ENCODE measurements around the gene PIK3R5. TPM values are rescaled to one million over a fixed set of nuclear protein-coding genes. Genes with fewer than 3 reads are reported as not detected.

PIK3R5 gene
- total and polyA plus RNA-seq, 5 donors = 2.0 to 5.2 (median 4.9) TPM

DNA sequence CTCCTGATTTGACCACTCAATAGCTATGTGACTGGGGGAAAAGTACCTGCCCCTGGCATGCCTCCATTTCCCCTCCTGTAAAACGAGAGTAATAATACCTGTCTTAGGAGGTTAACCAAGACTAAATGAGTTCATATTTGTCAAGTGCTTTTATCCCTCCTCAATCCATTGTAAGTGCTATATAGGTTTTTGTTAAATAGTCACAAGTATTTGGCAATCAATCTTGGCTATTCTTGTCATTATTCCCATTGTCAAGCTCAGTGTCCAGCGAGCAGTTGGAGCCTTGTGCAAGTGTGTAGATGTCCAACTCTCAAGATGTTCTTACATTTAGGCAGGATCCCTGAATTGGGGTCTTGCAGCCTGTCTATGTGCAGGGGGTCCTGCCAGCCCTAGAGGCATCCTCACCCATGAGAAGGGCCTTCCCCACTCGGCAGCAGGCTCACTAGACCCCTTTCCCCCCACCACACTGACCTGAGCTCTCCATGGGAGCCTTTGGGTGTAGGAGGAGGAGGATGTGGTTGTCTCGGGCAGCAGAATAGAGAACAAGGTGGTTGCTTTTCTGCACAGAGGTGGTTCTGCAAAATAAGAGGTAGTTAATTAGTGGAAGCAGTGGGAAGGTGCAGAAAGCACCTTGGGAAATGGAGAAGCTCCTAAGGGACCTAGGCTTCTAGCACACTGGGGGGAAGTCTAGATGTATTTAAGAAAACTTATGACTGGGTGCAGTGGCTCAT is 116.0 kb downstream of the PIK3R5 start:
- intact Hi-C loops (cut with DNase I) = no loop called here

GRCh38 chr17:8847891-8848290 is 117.6 kb downstream of the PIK3R5 start:
- Histone ChIP-seq H3K27ac (ENCODE audit: low read length) (peak overlapping the region; percentile 96), H3K27me3 (ENCODE audit: control insufficient read depth, insufficient read depth) (no peaks in the 10 kb centered on the region), H3K9me3 (ENCODE audit: control insufficient read depth, low read length) (no peaks in the 10 kb centered on the region), H3K4me1 (ENCODE audit: control insufficient read depth, insufficient read depth, low read length) (no peaks in the 10 kb centered on the region), H3K4me3 (ENCODE audit: low read length) (no peak overlapping the region)
- intact Hi-C loops (cut with DNase I) = no loop called here
- DNase-seq (no peak), ATAC-seq (peak; percentile 78)
- 67% methylated on average over 2 of the region's 2 CpGs for WGBS

More for the DNA sequence above, 116.0 kb downstream of the PIK3R5 start:
- H3K27me3 ChIP-seq (ENCODE audit: control insufficient read depth, insufficient read depth) = no peaks in the 10 kb centered on the region
- H3K27ac ChIP-seq (ENCODE audit: low read length) = no peak overlapping the region
- no peak overlapping the region for H3K4me3 ChIP-seq (ENCODE audit: low read length)
- H3K4me1 ChIP-seq (ENCODE audit: control insufficient read depth, insufficient read depth, low read length) = no peaks in the 10 kb centered on the region
- no peaks in the 10 kb centered on the region for H3K9me3 ChIP-seq (ENCODE audit: control insufficient read depth, low read length)
- DNase-seq (no peak), ATAC-seq (no peak)
- 88% methylated on average over 4 of the region's 4 CpGs for WGBS

GRCh38 chr17:8846768-8847211 is 118.7 kb downstream of the PIK3R5 start:
- DNase-seq = no peak
- intact Hi-C loops (cut with DNase I) = no loop called here
- Histone ChIP-seq H3K4me1 (ENCODE audit: control insufficient read depth, insufficient read depth, low read length) (no peaks in the 10 kb centered on the region), H3K4me3 (ENCODE audit: low read length) (no peak overlapping the region), H3K27me3 (ENCODE audit: control insufficient read depth, insufficient read depth) (no peaks in the 10 kb centered on the region), H3K27ac (ENCODE audit: low read length) (peak overlapping the region; percentile 96), H3K9me3 (ENCODE audit: control insufficient read depth, low read length) (no peaks in the 10 kb centered on the region)
- ATAC-seq = peak; percentile 91 to 93

GRCh38 chr17:8844229-8845218 is 121.0 kb downstream of the PIK3R5 start:
- ATAC-seq = no peak
- intact Hi-C loops (cut with DNase I) = no loop called here
- DNase-seq = no peak
- no peaks in the 10 kb centered on the region for H3K4me1 ChIP-seq (ENCODE audit: control insufficient read depth, insufficient read depth, low read length)
- 85% methylated on average over 9 of the region's 9 CpGs for WGBS
- H3K9me3 ChIP-seq (ENCODE audit: control insufficient read depth, low read length) = no peaks in the 10 kb centered on the region
- no peak overlapping the region for H3K4me3 ChIP-seq (ENCODE audit: low read length)
- no peaks in the 10 kb centered on the region for H3K27me3 ChIP-seq (ENCODE audit: control insufficient read depth, insufficient read depth)
- no peak overlapping the region for H3K27ac ChIP-seq (ENCODE audit: low read length)

GRCh38 chr17:8843344-8843743 is 122.2 kb downstream of the PIK3R5 start:
- ATAC-seq = no peak
- Histone ChIP-seq H3K9me3 (ENCODE audit: control insufficient read depth, low read length) (no peaks in the 10 kb centered on the region), H3K4me3 (ENCODE audit: low read length) (no peak overlapping the region), H3K4me1 (ENCODE audit: control insufficient read depth, insufficient read depth, low read length) (no peaks in the 10 kb centered on the region), H3K27me3 (ENCODE audit: control insufficient read depth, insufficient read depth) (no peaks in the 10 kb centered on the region), H3K27ac (ENCODE audit: low read length) (no peak overlapping the region)
- intact Hi-C loops (cut with DNase I) = no loop called here
- DNase-seq = no peak
- 33% methylated on average over 2 of the region's 2 CpGs for WGBS

DNA sequence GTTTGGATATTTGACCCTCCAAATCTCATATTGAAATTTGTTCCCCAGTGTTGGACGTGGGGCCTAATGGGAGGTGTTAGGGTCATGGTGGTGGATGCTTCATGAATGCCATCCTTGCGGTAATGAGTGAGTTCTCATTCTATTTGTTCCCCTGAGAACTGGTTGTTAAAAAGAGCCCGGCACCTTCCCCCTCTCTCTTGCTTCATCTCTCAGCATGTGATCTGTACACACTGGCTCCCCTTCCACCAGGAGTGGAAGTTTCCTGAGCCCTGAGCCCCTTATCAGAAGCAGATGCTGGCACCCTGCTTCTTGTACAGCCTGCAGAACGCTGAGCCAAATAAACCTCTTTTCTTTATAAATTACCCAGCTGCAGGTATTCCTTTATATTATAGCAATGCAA is 123.7 kb downstream of the PIK3R5 start:
- H3K4me1 ChIP-seq (ENCODE audit: control insufficient read depth, insufficient read depth, low read length) = no peaks in the 10 kb centered on the region
- H3K27ac ChIP-seq (ENCODE audit: low read length) = no peak overlapping the region
- H3K27me3 ChIP-seq (ENCODE audit: control insufficient read depth, insufficient read depth) = no peaks in the 10 kb centered on the region
- WGBS = 83% methylated on average over 4 of the region's 4 CpGs
- no peak overlapping the region for H3K4me3 ChIP-seq (ENCODE audit: low read length)
- DNase-seq = no peak
- intact Hi-C loops (cut with DNase I) = no loop called here
- no peak for ATAC-seq
- H3K9me3 ChIP-seq (ENCODE audit: control insufficient read depth, low read length) = no peaks in the 10 kb centered on the region

- Histone ChIP-seq H3K9me3 (ENCODE audit: control insufficient read depth, low read length) (no peaks in the 10 kb centered on the region), H3K27me3 (ENCODE audit: control insufficient read depth, insufficient read depth) (no peaks in the 10 kb centered on the region), H3K4me1 (ENCODE audit: control insufficient read depth, insufficient read depth, low read length) (no peaks in the 10 kb centered on the region), H3K4me3 (ENCODE audit: low read length) (no peak overlapping the region), H3K27ac (ENCODE audit: low read length) (no peak overlapping the region)
- intact Hi-C loops (cut with DNase I) = no loop called here
- ATAC-seq = no peak
- DNase-seq = no peak
- WGBS = 69% methylated on average over 11 of the region's 11 CpGs
Observed at GRCh38 chr17:8839410-8839935, 126.0 kb downstream of the PIK3R5 start.

- DNase-seq (no peak), ATAC-seq (no peak)
- Histone ChIP-seq H3K27me3 (ENCODE audit: control insufficient read depth, insufficient read depth) (no peaks in the 10 kb centered on the region), H3K4me3 (ENCODE audit: low read length) (no peak overlapping the region), H3K4me1 (ENCODE audit: control insufficient read depth, insufficient read depth, low read length) (no peaks in the 10 kb centered on the region), H3K9me3 (ENCODE audit: control insufficient read depth, low read length) (no peaks in the 10 kb centered on the region), H3K27ac (ENCODE audit: low read length) (no peak overlapping the region)
- intact Hi-C loops (cut with DNase I) = no loop called here
- 96% methylated on average over 12 of the region's 12 CpGs for WGBS
Observed at GRCh38 chr17:8838551-8839095, 126.9 kb downstream of the PIK3R5 start.

DNA sequence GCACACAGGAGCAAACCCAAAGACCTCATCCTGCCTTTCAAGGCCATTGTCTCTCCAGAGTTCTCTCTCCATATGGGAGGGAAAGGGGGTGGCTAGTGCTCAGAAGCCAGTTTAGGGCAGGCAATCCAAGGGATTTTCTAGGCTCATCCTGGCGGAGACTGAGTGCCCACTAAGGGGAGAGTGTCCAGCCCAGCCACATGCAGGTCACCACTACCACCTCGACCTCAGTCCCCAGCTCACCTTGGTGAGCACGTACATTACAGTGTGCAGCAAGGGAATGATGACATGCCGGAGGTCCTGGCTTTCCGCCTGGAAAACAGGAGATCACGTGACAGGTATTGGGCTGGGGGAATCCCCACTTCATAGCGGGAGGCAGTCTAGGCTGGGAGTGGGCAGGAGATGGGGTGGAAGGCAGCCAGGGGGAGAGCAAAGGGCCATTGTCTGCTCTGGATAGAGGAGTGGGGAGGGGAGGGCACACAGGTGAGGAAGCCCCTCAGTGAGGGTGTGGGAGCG is 127.9 kb downstream of the PIK3R5 start:
- no peaks in the 10 kb centered on the region for H3K4me1 ChIP-seq (ENCODE audit: control insufficient read depth, insufficient read depth, low read length)
- H3K27me3 ChIP-seq (ENCODE audit: control insufficient read depth, insufficient read depth) = no peaks in the 10 kb centered on the region
- peak in 1 of 2 donors; percentile 29 for ATAC-seq
- H3K4me3 ChIP-seq (ENCODE audit: low read length) = no peak overlapping the region
- 42% methylated on average over 8 of the region's 8 CpGs for WGBS
- no peaks in the 10 kb centered on the region for H3K9me3 ChIP-seq (ENCODE audit: control insufficient read depth, low read length)
- H3K27ac ChIP-seq (ENCODE audit: low read length) = no peak overlapping the region
- DNase-seq = no peak
- intact Hi-C loops (cut with DNase I) = no loop called here

DNA sequence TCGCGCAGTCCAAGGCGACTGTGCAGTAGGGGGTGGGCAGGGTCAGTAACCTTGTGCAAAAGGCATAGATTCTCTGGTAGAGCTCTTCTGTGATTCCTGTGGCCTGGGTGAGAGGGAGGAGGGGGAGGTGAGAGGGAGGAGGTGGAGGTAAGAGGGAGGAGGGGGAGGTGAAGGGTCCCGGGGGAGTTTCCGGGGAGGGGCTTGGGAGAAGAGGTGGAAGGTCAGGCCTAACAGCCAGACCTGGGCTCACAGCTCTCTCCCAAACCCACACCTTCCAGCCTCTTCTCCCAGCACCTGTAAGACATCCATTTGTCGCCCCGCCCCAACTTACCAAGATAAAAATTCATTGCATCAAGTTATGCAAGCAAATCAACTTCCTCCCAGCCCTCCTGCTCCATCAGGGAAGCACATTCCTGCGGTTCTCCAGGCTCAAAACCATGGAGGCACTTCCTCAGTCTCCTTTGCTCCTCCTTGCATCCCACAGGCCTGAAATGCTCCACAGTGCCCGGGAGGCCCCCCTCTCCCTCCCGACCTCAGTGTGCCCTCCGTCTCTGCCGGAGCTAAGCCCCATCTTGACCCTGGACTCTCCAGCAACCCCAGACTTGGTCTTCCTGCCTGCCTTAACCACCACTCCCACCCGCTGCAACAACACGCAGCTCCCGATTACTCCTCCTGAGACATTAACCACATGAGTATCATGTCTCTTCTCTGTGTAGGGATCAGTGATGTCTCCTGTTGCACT is 128.5 kb downstream of the PIK3R5 start:
- ATAC-seq (peak in 1 of 2 donors; percentile 13), DNase-seq (no peak)
- 74% methylated on average over 15 of the region's 15 CpGs for WGBS
- no peak overlapping the region for H3K27ac ChIP-seq (ENCODE audit: low read length)
- H3K4me3 ChIP-seq (ENCODE audit: low read length) = no peak overlapping the region
- intact Hi-C loops (cut with DNase I) = no loop called here
- no peaks in the 10 kb centered on the region for H3K27me3 ChIP-seq (ENCODE audit: control insufficient read depth, insufficient read depth)
- no peaks in the 10 kb centered on the region for H3K4me1 ChIP-seq (ENCODE audit: control insufficient read depth, insufficient read depth, low read length)
- no peaks in the 10 kb centered on the region for H3K9me3 ChIP-seq (ENCODE audit: control insufficient read depth, low read length)
